HUES6 (cell line): ENCODE data around the gene SIX4.

Experiments used
- H3K27ac ChIP-seq: 2 replicates; pipeline ENCODE4 v1.7.0; 2013; ENCODE audit warnings: low read depth, mild to moderate bottlenecking, low read length, inconsistent platforms
- H3K27me3 ChIP-seq: 2 replicates; pipeline ENCODE4 v1.6.1; 2013; ENCODE audit warnings: low read length; ENCODE audit not compliant: control insufficient read depth, insufficient read depth
- H3K36me3 ChIP-seq: 2 replicates; pipeline ENCODE4 v1.6.1; 2013; ENCODE audit warnings: low read length; ENCODE audit not compliant: control insufficient read depth, insufficient read depth
- H3K4me1 ChIP-seq: 2 replicates; pipeline ENCODE4 v1.6.1; 2013; ENCODE audit warnings: low read length; ENCODE audit not compliant: control insufficient read depth, insufficient read depth
- H3K4me3 ChIP-seq: 2 replicates; pipeline ENCODE4 v1.5.1; 2013; ENCODE audit warnings: low read depth, low read length
- H3K9ac ChIP-seq: one replicate; pipeline ENCODE4 v1.6.1; 2013; ENCODE audit warnings: mild to moderate bottlenecking, low read length
- H3K9me3 ChIP-seq: 2 replicates; pipeline ENCODE4 v1.6.1; 2013; ENCODE audit warnings: low read depth, low read length; ENCODE audit not compliant: control insufficient read depth, insufficient read depth

The SIX4 gene

GRCh38 chr14:60684203-60684602 is 39.9 kb downstream of the SIX4 start:
- no peak overlapping the region for H3K4me3 ChIP-seq

GRCh38 chr14:60681271-60681670 is 42.9 kb downstream of the SIX4 start:
- H3K27me3 ChIP-seq: no peaks in the 10 kb centered on the region
- no peaks in the 10 kb centered on the region for H3K9me3 ChIP-seq
- no peak overlapping the region for H3K27ac ChIP-seq
- no peak overlapping the region for H3K4me3 ChIP-seq
- peaks cover 16% of the 10 kb centered on the region for H3K4me1 ChIP-seq
- H3K9ac ChIP-seq: no peak overlapping the region
- no peaks in the 10 kb centered on the region for H3K36me3 ChIP-seq

More at GRCh38 chr14:60684203-60684602, 39.9 kb downstream of the SIX4 start:
- H3K27me3 ChIP-seq: no peaks in the 10 kb centered on the region
- H3K36me3 ChIP-seq: no peaks in the 10 kb centered on the region
- H3K4me1 ChIP-seq: peaks cover 8% of the 10 kb centered on the region
- no peak overlapping the region for H3K27ac ChIP-seq
- no peak overlapping the region for H3K9ac ChIP-seq
- H3K9me3 ChIP-seq: no peaks in the 10 kb centered on the region

GRCh38 chr14:60680511-60680910 is 43.6 kb downstream of the SIX4 start:
- H3K4me1 ChIP-seq: peaks cover 16% of the 10 kb centered on the region
- no peak overlapping the region for H3K9ac ChIP-seq
- H3K4me3 ChIP-seq: no peak overlapping the region
- H3K27ac ChIP-seq: no peak overlapping the region
- no peaks in the 10 kb centered on the region for H3K27me3 ChIP-seq
- no peaks in the 10 kb centered on the region for H3K36me3 ChIP-seq
- H3K9me3 ChIP-seq: no peaks in the 10 kb centered on the region

- H3K9me3 ChIP-seq: no peaks in the 10 kb centered on the region
- H3K9ac ChIP-seq: no peak overlapping the region
- H3K27ac ChIP-seq: no peak overlapping the region
- no peak overlapping the region for H3K4me3 ChIP-seq
- H3K4me1 ChIP-seq: peaks cover 16% of the 10 kb centered on the region
- H3K27me3 ChIP-seq: no peaks in the 10 kb centered on the region
- H3K36me3 ChIP-seq: no peaks in the 10 kb centered on the region
These were observed 44.4 kb downstream of the SIX4 start for GRCh38 chr14:60679566-60680258.

- Histone ChIP-seq H3K9ac (no peak overlapping the region), H3K9me3 (no peaks in the 10 kb centered on the region), H3K27ac (no peak overlapping the region), H3K36me3 (no peaks in the 10 kb centered on the region), H3K4me3 (no peak overlapping the region), H3K27me3 (no peaks in the 10 kb centered on the region), H3K4me1 (peaks cover 16% of the 10 kb centered on the region)
These were observed 46.5 kb downstream of the SIX4 start for GRCh38 chr14:60677701-60678100.

- H3K4me3 ChIP-seq: no peak overlapping the region
- no peak overlapping the region for H3K9ac ChIP-seq
- no peaks in the 10 kb centered on the region for H3K27me3 ChIP-seq
- H3K9me3 ChIP-seq: no peaks in the 10 kb centered on the region
- H3K36me3 ChIP-seq: no peaks in the 10 kb centered on the region
- H3K4me1 ChIP-seq: no peaks in the 10 kb centered on the region
- no peak overlapping the region for H3K27ac ChIP-seq
These were observed 53.2 kb downstream of the SIX4 start for GRCh38 chr14:60670989-60671388.

GRCh38 chr14:60668431-60669112 is 55.6 kb downstream of the SIX4 start:
- no peaks in the 10 kb centered on the region for H3K9me3 ChIP-seq
- no peaks in the 10 kb centered on the region for H3K4me1 ChIP-seq
- H3K9ac ChIP-seq: no peak overlapping the region
- H3K4me3 ChIP-seq: no peak overlapping the region
- no peak overlapping the region for H3K27ac ChIP-seq
- H3K36me3 ChIP-seq: no peaks in the 10 kb centered on the region
- no peaks in the 10 kb centered on the region for H3K27me3 ChIP-seq

- H3K27ac ChIP-seq: no peak overlapping the region
- H3K4me3 ChIP-seq: no peak overlapping the region
- H3K36me3 ChIP-seq: no peaks in the 10 kb centered on the region
These were observed 59.0 kb downstream of the SIX4 start for GRCh38 chr14:60665177-60665550.

GRCh38 chr14:60662982-60663381 is 61.2 kb downstream of the SIX4 start:
- Histone ChIP-seq H3K27ac (no peak overlapping the region), H3K4me1 (peaks cover 7% of the 10 kb centered on the region), H3K9ac (no peak overlapping the region), H3K36me3 (no peaks in the 10 kb centered on the region), H3K9me3 (no peaks in the 10 kb centered on the region), H3K4me3 (no peak overlapping the region), H3K27me3 (peaks cover 26% of the 10 kb centered on the region)

More at GRCh38 chr14:60665177-60665550, 59.0 kb downstream of the SIX4 start:
- Histone ChIP-seq H3K27me3 (peaks cover 4% of the 10 kb centered on the region; the same call in 1 of the 2 replicates), H3K4me1 (no peaks in the 10 kb centered on the region), H3K9ac (no peak overlapping the region), H3K9me3 (no peaks in the 10 kb centered on the region)

GRCh38 chr14:60661721-60662120 is 62.4 kb downstream of the SIX4 start:
- H3K9ac ChIP-seq: no peak overlapping the region
- no peak overlapping the region for H3K4me3 ChIP-seq
- no peak overlapping the region for H3K27ac ChIP-seq
- peaks cover 10% of the 10 kb centered on the region for H3K4me1 ChIP-seq
- H3K27me3 ChIP-seq: peaks cover 39% of the 10 kb centered on the region
- H3K9me3 ChIP-seq: no peaks in the 10 kb centered on the region
- no peaks in the 10 kb centered on the region for H3K36me3 ChIP-seq
